IMR-90 (cell line): ENCODE data around the gene MYT1.

Experiments
- BHLHE40 ChIP-seq: fragments of 150-350 bp; IDR thresholded peaks from 2 replicates; pipeline ENCODE4 v1.6.1; 2016; ENCODE audit warnings: mild to moderate bottlenecking, low read depth, low read length
- CEBPB ChIP-seq: IDR thresholded peaks from 2 replicates; pipeline ENCODE4 v1.6.1; 2012; ENCODE audit warnings: low read depth, low read length, improper control_type of control experiment
- CTCF ChIP-seq: conservative IDR thresholded peaks from 2 replicates; pipeline ENCODE4 v1.5.1; 2012; ENCODE audit warnings: mild to moderate bottlenecking, low read depth, low read length, improper control_type of control experiment
- MAFK ChIP-seq: IDR thresholded peaks from 2 replicates; pipeline ENCODE4 v1.6.1; 2012; ENCODE audit warnings: low read depth, low read length, improper control_type of control experiment
- MXI1 ChIP-seq: IDR thresholded peaks from 2 replicates; pipeline ENCODE4 v1.6.1; 2012; ENCODE audit warnings: low read depth, mild to moderate bottlenecking, low read length, moderate library complexity, borderline replicate concordance
- POLR2A ChIP-seq: IDR thresholded peaks from 2 replicates; pipeline ENCODE4 v1.6.1; 2012; ENCODE audit warnings: mild to moderate bottlenecking, low read depth, low read length
- RAD21 ChIP-seq: IDR thresholded peaks from 2 replicates; pipeline ENCODE4 v1.6.1; 2012; ENCODE audit warnings: low read length, improper control_type of control experiment
- RCOR1 ChIP-seq: IDR thresholded peaks from 2 replicates; pipeline ENCODE4 v1.6.1; 2012; ENCODE audit warnings: mild to moderate bottlenecking, low read length, improper control_type of control experiment; ENCODE audit not compliant: insufficient replicate concordance
- SMC3 ChIP-seq: fragments of 150-350 bp; IDR thresholded peaks from 2 replicates; pipeline ENCODE4 v1.6.1; 2016; ENCODE audit warnings: low read depth, mild to moderate bottlenecking, antibody characterized with exemption, low read length, moderate library complexity

- TF ChIP-seq CEBPB = no peak
- no peak for TF ChIP-seq SMC3
- no peak for TF ChIP-seq MXI1
- TF ChIP-seq CTCF = no peak
- TF ChIP-seq POLR2A = no peak
- no peak for TF ChIP-seq RCOR1
- TF ChIP-seq MAFK = no peak
- no peak for TF ChIP-seq RAD21
- no peak for TF ChIP-seq BHLHE40
Measured at GRCh38 chr20:64244281-64244805, 80.1 kb downstream of the MYT1 start.
